ENCODE results near the gene HOXB2.

The HOXB2 gene

DNA sequence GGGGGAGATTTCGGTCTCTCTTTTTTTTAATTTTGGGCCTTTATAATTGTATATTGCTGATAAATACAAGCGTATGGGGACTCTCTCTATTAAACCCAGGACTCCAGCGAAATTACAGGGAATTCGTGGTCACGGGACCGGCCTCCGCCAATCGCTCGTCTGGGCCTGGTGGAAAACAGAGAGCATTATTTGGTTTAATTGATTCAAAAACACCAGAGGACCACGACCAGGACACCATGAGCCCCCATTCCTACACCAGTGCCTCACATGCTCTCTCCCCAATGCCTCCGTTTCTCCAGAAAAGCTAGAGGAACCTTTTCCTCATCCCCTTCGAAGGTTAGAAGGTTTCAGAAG lies at the start of gene HOXB2:
Gene HOXB2 (minus strand): TSS at position 88 of the 354 bp plus-strand sequence. CDS start 198 bp downstream, outside the sequence.
- Histone ChIP-seq H3K4me1 (ENCODE audit: control insufficient read depth in 2 of 2, insufficient read depth in 2 of 2, low read length in 2 of 2) (peaks cover 15 to 18% of the 10 kb centered on the region in 2 donors), H3K36me3 (ENCODE audit: control insufficient read depth in 2 of 2, insufficient read depth in 2 of 2, low read length in 2 of 2) (peaks cover 2 to 5% of the 10 kb centered on the region in 2 donors), H3K9me3 (ENCODE audit: control insufficient read depth in 2 of 2, low read length in 2 of 2) (no peaks in the 10 kb centered on the region), H3K9ac (ENCODE audit: low read depth in 1 of 2, low read length in 2 of 2) (peak within 1 kb of the TSS; percentile 63 to 79), H3K4me3 (ENCODE audit: low read length in 2 of 2) (peak within 1 kb of the TSS; percentile 60 to 80), H3K27me3 (ENCODE audit: control insufficient read depth in 2 of 2, insufficient read depth in 2 of 2, low read length in 2 of 2) (peaks cover 0 to 3% of the 10 kb centered on the region in 2 donors), H3K27ac (ENCODE audit: low read depth in 2 of 2, low read length in 2 of 2) (peak within 1 kb of the TSS; percentile 66 to 87)

DNA sequence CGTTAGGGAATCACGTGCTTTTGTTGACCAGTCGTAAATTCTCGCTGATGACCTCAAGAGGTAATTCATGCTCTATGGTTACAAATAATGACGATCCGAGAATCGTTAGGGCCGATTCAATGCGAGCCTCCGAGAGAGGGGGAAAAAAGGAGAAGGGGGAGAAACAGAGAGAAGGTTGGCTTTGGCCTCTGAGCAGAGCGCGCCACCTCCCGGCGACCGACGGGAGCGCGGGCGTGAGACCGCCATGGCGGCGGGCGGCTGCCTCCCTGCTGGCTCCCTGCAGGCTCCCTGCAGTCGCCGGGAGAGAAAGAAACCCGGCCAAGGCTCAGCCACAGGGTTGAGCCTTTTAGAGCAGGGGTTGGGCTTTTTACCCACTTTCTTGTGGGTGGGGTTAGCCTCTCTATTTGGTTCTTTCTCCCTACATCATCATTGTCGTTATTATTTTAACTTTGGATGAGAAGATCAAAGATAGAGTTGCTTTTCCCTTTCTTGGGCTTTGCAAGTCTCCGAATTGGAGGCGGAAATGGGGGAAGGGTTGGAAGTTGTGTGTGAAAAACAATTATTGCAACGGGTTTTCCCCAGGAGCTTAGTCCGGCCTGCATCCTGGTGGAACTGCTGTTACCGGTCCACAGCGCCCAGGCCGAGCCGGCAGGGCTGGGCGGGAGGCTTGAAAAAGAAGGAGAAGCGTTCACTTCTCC lies 49.1 kb upstream of the HOXB2 start:
- Histone ChIP-seq H3K27ac (ENCODE audit: low read depth in 2 of 2, low read length in 2 of 2) (peak overlapping the region; percentile 10 to 56), H3K4me1 (ENCODE audit: control insufficient read depth in 2 of 2, insufficient read depth in 2 of 2, low read length in 2 of 2) (peaks cover 37 to 38% of the 10 kb centered on the region in 2 donors), H3K36me3 (ENCODE audit: control insufficient read depth in 2 of 2, insufficient read depth in 2 of 2, low read length in 2 of 2) (peaks cover 23 to 29% of the 10 kb centered on the region in 2 donors), H3K4me3 (ENCODE audit: low read length in 2 of 2) (peak overlapping the region; percentile 31 to 53), H3K27me3 (ENCODE audit: control insufficient read depth in 2 of 2, insufficient read depth in 2 of 2, low read length in 2 of 2) (peaks cover 0 to 2% of the 10 kb centered on the region in 2 donors), H3K9ac (ENCODE audit: low read depth in 1 of 2, low read length in 2 of 2) (peak overlapping the region in 1 of 2 donors; percentile 1), H3K9me3 (ENCODE audit: control insufficient read depth in 2 of 2, low read length in 2 of 2) (no peaks in the 10 kb centered on the region)

GRCh38 chr17:48593126-48593829 lies 48.4 kb upstream of the HOXB2 start, which contains the start of gene HOXB5:
Gene HOXB5 (minus strand): TSS chr17:48593779. CDS start chr17:48593682, 97 bp downstream.
- H3K9me3 ChIP-seq (ENCODE audit: control insufficient read depth in 2 of 2, low read length in 2 of 2) = no peaks in the 10 kb centered on the region
- H3K4me1 ChIP-seq (ENCODE audit: control insufficient read depth in 2 of 2, insufficient read depth in 2 of 2, low read length in 2 of 2) = peaks cover 30 to 33% of the 10 kb centered on the region in 2 donors
- peak within 1 kb of the TSS; percentile 35 to 57 for H3K9ac ChIP-seq (ENCODE audit: low read depth in 1 of 2, low read length in 2 of 2)
- peak within 1 kb of the TSS; percentile 53 to 69 for H3K4me3 ChIP-seq (ENCODE audit: low read length in 2 of 2)
- peak within 1 kb of the TSS; percentile 57 to 87 for H3K27ac ChIP-seq (ENCODE audit: low read depth in 2 of 2, low read length in 2 of 2)
- H3K27me3 ChIP-seq (ENCODE audit: control insufficient read depth in 2 of 2, insufficient read depth in 2 of 2, low read length in 2 of 2) = peaks cover 0 to 2% of the 10 kb centered on the region in 2 donors
- peaks cover 23 to 29% of the 10 kb centered on the region in 2 donors for H3K36me3 ChIP-seq (ENCODE audit: control insufficient read depth in 2 of 2, insufficient read depth in 2 of 2, low read length in 2 of 2)

- no peaks in the 10 kb centered on the region for H3K9me3 ChIP-seq (ENCODE audit: control insufficient read depth in 2 of 2, low read length in 2 of 2)
- peaks cover 0 to 2% of the 10 kb centered on the region in 2 donors for H3K27me3 ChIP-seq (ENCODE audit: control insufficient read depth in 2 of 2, insufficient read depth in 2 of 2, low read length in 2 of 2)
- peak overlapping the region; percentile 44 to 69 for H3K4me3 ChIP-seq (ENCODE audit: low read length in 2 of 2)
- peak overlapping the region; percentile 35 to 57 for H3K9ac ChIP-seq (ENCODE audit: low read depth in 1 of 2, low read length in 2 of 2)
- H3K27ac ChIP-seq (ENCODE audit: low read depth in 2 of 2, low read length in 2 of 2) = peak overlapping the region; percentile 57 to 87
- H3K4me1 ChIP-seq (ENCODE audit: control insufficient read depth in 2 of 2, insufficient read depth in 2 of 2, low read length in 2 of 2) = peaks cover 26 to 34% of the 10 kb centered on the region in 2 donors
- H3K36me3 ChIP-seq (ENCODE audit: control insufficient read depth in 2 of 2, insufficient read depth in 2 of 2, low read length in 2 of 2) = peaks cover 23 to 29% of the 10 kb centered on the region in 2 donors
Measured at GRCh38 chr17:48592577-48592976, 47.7 kb upstream of the HOXB2 start.

DNA sequence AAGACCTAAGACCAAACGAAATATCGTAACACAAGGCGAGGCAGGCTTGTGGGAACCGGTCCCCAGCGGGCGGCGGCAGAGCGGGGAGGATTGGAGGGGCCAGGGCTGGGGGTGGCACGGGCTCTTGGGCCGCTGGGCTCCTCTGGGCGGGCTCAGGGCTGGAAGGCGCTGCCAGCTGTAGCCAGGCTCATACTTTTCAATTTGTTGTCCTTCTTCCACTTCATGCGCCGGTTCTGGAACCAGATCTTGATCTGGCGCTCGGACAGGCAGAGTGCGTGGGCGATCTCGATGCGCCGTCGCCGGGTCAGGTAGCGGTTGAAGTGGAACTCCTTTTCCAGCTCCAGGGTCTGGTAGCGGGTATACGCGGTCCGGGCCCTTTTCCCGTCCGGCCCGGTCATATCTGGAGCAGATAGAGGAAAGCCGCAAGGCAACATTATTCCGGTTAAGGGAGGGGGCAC lies 47.2 kb upstream of the HOXB2 start:
- H3K9ac ChIP-seq (ENCODE audit: low read depth in 1 of 2, low read length in 2 of 2) = peak overlapping the region in 1 of 2 donors; percentile 35
- peaks cover 22 to 26% of the 10 kb centered on the region in 2 donors for H3K36me3 ChIP-seq (ENCODE audit: control insufficient read depth in 2 of 2, insufficient read depth in 2 of 2, low read length in 2 of 2)
- peak overlapping the region; percentile 2 to 69 for H3K4me3 ChIP-seq (ENCODE audit: low read length in 2 of 2)
- no peaks in the 10 kb centered on the region for H3K9me3 ChIP-seq (ENCODE audit: control insufficient read depth in 2 of 2, low read length in 2 of 2)
- H3K4me1 ChIP-seq (ENCODE audit: control insufficient read depth in 2 of 2, insufficient read depth in 2 of 2, low read length in 2 of 2) = peaks cover 21 to 34% of the 10 kb centered on the region in 2 donors
- peaks cover 0 to under 1% of the 10 kb centered on the region in 2 donors for H3K27me3 ChIP-seq (ENCODE audit: control insufficient read depth in 2 of 2, insufficient read depth in 2 of 2, low read length in 2 of 2)
- H3K27ac ChIP-seq (ENCODE audit: low read depth in 2 of 2, low read length in 2 of 2) = peak overlapping the region; percentile 57 to 87

GRCh38 chr17:48591255-48592056 lies 46.5 kb upstream of the HOXB2 start:
- Histone ChIP-seq H3K9ac (ENCODE audit: low read depth in 1 of 2, low read length in 2 of 2) (peak overlapping the region; percentile 36 to 38), H3K36me3 (ENCODE audit: control insufficient read depth in 2 of 2, insufficient read depth in 2 of 2, low read length in 2 of 2) (peaks cover 17 to 23% of the 10 kb centered on the region in 2 donors), H3K27ac (ENCODE audit: low read depth in 2 of 2, low read length in 2 of 2) (peak overlapping the region; percentile 75 to 87), H3K4me3 (ENCODE audit: low read length in 2 of 2) (peak overlapping the region in 1 of 2 donors; percentile 69), H3K9me3 (ENCODE audit: control insufficient read depth in 2 of 2, low read length in 2 of 2) (no peaks in the 10 kb centered on the region), H3K27me3 (ENCODE audit: control insufficient read depth in 2 of 2, insufficient read depth in 2 of 2, low read length in 2 of 2) (no peaks in the 10 kb centered on the region), H3K4me1 (ENCODE audit: control insufficient read depth in 2 of 2, insufficient read depth in 2 of 2, low read length in 2 of 2) (peaks cover 16 to 33% of the 10 kb centered on the region in 2 donors)

DNA sequence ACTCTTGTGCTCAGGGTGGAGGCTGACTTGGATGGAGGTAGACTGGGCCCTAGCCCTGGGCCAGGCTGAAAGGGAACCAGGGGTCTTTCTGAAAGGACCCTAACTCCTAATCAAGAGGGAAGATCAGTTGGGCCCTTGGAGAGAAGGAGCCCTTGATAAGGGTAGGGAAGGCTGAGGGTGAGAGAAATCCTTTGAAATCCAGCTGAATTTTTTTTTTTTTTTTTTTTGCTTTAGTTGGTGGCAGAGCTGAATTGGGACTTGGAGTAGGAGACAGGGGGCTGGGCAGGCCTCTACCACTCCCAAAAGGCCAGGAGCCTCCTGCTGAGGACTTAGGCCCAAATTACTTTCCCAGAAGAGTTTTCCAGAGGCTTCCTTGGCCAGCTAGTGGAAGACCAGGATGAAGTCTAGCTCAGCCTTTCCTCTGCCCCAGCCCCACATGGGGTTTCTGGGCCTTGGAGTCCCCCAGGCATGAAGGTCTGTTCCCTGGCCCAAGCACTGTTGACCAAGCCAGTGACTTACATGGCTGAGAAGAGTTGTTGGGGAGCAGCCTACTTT lies 45.8 kb upstream of the HOXB2 start:
- Histone ChIP-seq H3K27ac (ENCODE audit: low read depth in 2 of 2, low read length in 2 of 2) (peak overlapping the region; percentile 75 to 87), H3K9me3 (ENCODE audit: control insufficient read depth in 2 of 2, low read length in 2 of 2) (no peaks in the 10 kb centered on the region), H3K4me3 (ENCODE audit: low read length in 2 of 2) (peak overlapping the region; percentile 7 to 53), H3K9ac (ENCODE audit: low read depth in 1 of 2, low read length in 2 of 2) (peak overlapping the region; percentile 38 to 54), H3K36me3 (ENCODE audit: control insufficient read depth in 2 of 2, insufficient read depth in 2 of 2, low read length in 2 of 2) (peaks cover 10 to 18% of the 10 kb centered on the region in 2 donors), H3K27me3 (ENCODE audit: control insufficient read depth in 2 of 2, insufficient read depth in 2 of 2, low read length in 2 of 2) (no peaks in the 10 kb centered on the region), H3K4me1 (ENCODE audit: control insufficient read depth in 2 of 2, insufficient read depth in 2 of 2, low read length in 2 of 2) (peaks cover 18 to 38% of the 10 kb centered on the region in 2 donors)

- Histone ChIP-seq H3K4me1 (ENCODE audit: control insufficient read depth in 2 of 2, insufficient read depth in 2 of 2, low read length in 2 of 2) (peaks cover 19 to 43% of the 10 kb centered on the region in 2 donors), H3K9ac (ENCODE audit: low read depth in 1 of 2, low read length in 2 of 2) (peak within 1 kb of the TSS; percentile 42 to 54), H3K4me3 (ENCODE audit: low read length in 2 of 2) (peak within 1 kb of the TSS; percentile 40 to 53), H3K36me3 (ENCODE audit: control insufficient read depth in 2 of 2, insufficient read depth in 2 of 2, low read length in 2 of 2) (peaks cover 3 to 13% of the 10 kb centered on the region in 2 donors), H3K27me3 (ENCODE audit: control insufficient read depth in 2 of 2, insufficient read depth in 2 of 2, low read length in 2 of 2) (no peaks in the 10 kb centered on the region), H3K9me3 (ENCODE audit: control insufficient read depth in 2 of 2, low read length in 2 of 2) (no peaks in the 10 kb centered on the region), H3K27ac (ENCODE audit: low read depth in 2 of 2, low read length in 2 of 2) (peak within 1 kb of the TSS; percentile 75 to 87)
Measured at GRCh38 chr17:48589831-48590606, 45.1 kb upstream of the HOXB2 start, which contains the start of gene HOXB3. Gene HOXB3 (minus strand): TSS chr17:48590241. CDS start chr17:48552474, 37,767 bp downstream.
